Measurements from ENCODE around the gene PLD1. TPM values are rescaled to one million over a fixed set of nuclear protein-coding genes. Genes with fewer than 3 reads are reported as not detected.

PLD1 gene
- total RNA-seq, 4 donors from 2014 or later, result 30.9 to 67.9 (median 56.0) TPM

DNA sequence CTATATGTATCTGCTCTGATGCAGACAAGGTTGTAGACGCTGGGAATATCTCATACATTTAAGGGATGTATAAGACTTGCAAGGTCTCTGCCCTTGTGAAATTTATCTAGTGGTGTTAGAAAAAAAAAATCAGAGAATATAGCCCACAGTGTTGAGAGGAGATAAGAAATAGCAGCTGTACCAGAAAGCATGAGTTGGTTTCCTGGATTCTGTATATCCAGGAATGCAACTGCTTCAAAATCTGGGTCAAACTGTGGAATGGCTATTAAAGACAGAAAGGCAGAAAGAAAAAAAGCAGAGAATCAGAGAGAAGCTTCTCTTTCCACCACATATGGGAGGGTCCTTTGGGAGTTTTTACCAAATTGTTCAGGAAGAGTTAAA, 31.3 kb upstream of the PLD1 start:
- H3K27ac ChIP-seq, result no peak overlapping the region
- intact Hi-C loops (cut with DNase I), result no loop called here
- peaks cover 0 to 9% (median 0%) of the 10 kb centered on the region in 3 donors for H3K4me1 ChIP-seq
- H3K4me3 ChIP-seq, result no peak overlapping the region
- no peaks in the 10 kb centered on the region for H3K27me3 ChIP-seq
- WGBS, 2 donors, result 91 to 92% methylated on average over 1 of the region's 1 CpG
- no peak for DNase-seq
- no peaks in the 10 kb centered on the region for H3K9me3 ChIP-seq
- H3K36me3 ChIP-seq, result no peaks in the 10 kb centered on the region
- TF ChIP-seq, protein P1, sequence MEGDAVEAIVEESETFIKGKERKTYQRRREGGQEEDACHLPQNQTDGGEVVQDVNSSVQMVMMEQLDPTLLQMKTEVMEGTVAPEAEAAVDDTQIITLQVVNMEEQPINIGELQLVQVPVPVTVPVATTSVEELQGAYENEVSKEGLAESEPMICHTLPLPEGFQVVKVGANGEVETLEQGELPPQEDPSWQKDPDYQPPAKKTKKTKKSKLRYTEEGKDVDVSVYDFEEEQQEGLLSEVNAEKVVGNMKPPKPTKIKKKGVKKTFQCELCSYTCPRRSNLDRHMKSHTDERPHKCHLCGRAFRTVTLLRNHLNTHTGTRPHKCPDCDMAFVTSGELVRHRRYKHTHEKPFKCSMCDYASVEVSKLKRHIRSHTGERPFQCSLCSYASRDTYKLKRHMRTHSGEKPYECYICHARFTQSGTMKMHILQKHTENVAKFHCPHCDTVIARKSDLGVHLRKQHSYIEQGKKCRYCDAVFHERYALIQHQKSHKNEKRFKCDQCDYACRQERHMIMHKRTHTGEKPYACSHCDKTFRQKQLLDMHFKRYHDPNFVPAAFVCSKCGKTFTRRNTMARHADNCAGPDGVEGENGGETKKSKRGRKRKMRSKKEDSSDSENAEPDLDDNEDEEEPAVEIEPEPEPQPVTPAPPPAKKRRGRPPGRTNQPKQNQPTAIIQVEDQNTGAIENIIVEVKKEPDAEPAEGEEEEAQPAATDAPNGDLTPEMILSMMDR (IDR thresholded peaks at IDR 0.05), result no peak
- TF ChIP-seq POLR2A (IDR thresholded peaks at IDR 0.05), result no peak

DNA sequence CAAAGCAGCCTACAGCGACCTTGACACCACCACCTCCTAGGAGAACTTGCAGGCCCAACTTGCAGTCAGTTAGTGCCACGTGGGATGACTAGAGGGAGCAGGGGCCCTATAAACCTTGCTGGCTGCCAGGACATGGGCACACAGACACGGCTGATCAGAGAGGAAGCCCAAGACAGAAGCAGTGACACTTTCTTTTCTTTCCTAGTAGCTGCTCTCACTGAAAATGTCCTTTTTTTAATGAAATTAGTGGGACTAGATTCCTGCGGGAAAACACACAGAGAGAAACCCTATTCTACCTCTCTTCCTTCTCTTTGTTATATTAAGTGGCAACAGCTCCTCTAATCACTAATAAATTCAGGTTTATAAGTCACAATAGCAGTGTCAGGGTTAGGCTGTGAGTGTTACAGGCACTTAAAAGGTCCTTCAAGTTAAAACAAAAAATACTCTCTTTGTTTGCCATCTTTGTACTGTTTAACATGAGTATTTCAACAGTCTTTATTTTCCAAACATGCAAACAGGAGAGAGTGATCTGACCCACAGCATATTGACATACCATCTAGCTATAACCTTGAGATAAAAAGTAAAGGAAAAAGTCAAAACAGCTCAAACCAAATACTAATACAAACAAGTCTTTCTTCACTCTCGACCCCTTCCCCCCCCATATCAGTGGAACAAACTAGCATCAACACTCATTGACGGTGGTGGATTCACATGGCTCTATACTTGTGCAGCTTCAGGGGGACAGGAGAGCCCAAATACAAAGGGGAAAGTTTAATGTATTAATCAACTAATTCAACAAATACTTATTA, 30.7 kb upstream of the PLD1 start:
- H3K27ac ChIP-seq, result no peak overlapping the region
- intact Hi-C loops (cut with DNase I), result no loop called here
- DNase-seq, result no peak
- no peaks in the 10 kb centered on the region for H3K9me3 ChIP-seq
- no peaks in the 10 kb centered on the region for H3K36me3 ChIP-seq
- no peaks in the 10 kb centered on the region for H3K27me3 ChIP-seq
- no peak overlapping the region for H3K4me3 ChIP-seq
- TF ChIP-seq, protein P1 (IDR thresholded peaks at IDR 0.05), result no peak
- no peak for TF ChIP-seq POLR2A (IDR thresholded peaks at IDR 0.05)
- H3K4me1 ChIP-seq, result peaks cover 0 to 9% (median 0%) of the 10 kb centered on the region in 3 donors
- WGBS, 2 donors, result 67 to 68% methylated on average over 6 of the region's 6 CpGs

DNA sequence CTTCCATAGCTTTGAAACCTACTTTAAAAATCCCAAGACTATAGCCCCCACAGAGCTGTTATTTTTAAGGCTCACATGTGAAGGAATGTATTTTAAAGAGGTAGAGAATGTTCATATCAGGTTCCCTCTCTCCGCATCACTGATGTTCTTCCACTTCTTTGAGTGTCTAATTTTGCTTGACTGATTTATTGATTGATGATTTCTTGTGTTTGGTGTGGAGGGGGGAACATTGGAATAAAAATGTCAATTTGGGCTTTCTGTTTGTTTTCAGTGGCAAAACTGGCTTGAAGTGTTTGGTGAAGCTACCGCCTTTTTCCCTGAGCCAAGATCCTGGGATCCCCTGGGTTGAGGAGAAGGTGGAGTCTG, 30.1 kb upstream of the PLD1 start:
- H3K4me1 ChIP-seq, result peaks cover 0 to 9% (median 0%) of the 10 kb centered on the region in 3 donors
- no peak for DNase-seq
- no peaks in the 10 kb centered on the region for H3K27me3 ChIP-seq
- H3K36me3 ChIP-seq, result no peaks in the 10 kb centered on the region
- H3K27ac ChIP-seq, result no peak overlapping the region
- 67 to 100% methylated on average over 1 to 2 of the region's 2 CpGs for WGBS, 2 donors
- intact Hi-C loops (cut with DNase I), result no loop called here
- no peak for TF ChIP-seq POLR2A (IDR thresholded peaks at IDR 0.05)
- TF ChIP-seq, protein P1 (IDR thresholded peaks at IDR 0.05), result no peak
- H3K9me3 ChIP-seq, result no peaks in the 10 kb centered on the region
- H3K4me3 ChIP-seq, result no peak overlapping the region

DNA sequence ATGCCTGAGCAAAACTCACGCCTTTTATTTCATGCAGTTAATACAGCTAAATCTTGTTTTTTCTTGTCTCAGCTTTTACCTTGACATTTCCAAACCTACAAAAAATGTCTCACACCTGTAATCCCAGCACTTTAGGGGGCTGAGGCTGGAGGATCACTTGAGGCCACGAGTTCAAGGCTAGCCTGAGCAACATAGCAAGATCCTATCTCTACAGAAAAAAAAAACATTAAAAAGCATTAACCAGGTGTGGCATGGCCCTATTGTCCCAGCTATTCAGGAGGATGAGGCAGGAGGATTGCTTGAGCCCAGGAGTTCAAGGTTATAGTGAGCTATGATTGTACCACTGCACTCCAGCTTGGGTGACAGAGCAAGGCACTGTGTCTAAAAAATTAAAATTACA, 29.0 kb upstream of the PLD1 start:
- intact Hi-C loops (cut with DNase I), result loop anchor here (10.0 kb wide), 1 partner anchor 194 kb away; no protein-coding TSS in a partner anchor
- no peaks in the 10 kb centered on the region for H3K36me3 ChIP-seq
- no peak for TF ChIP-seq POLR2A (IDR thresholded peaks at IDR 0.05)
- TF ChIP-seq, protein P1 (IDR thresholded peaks at IDR 0.05), result no peak
- WGBS, 2 donors, result 72 to 82% methylated on average over 2 of the region's 2 CpGs
- H3K4me1 ChIP-seq, result peaks cover 0 to 13% (median 0%) of the 10 kb centered on the region in 3 donors
- no peaks in the 10 kb centered on the region for H3K27me3 ChIP-seq
- H3K4me3 ChIP-seq, result no peak overlapping the region
- no peaks in the 10 kb centered on the region for H3K9me3 ChIP-seq
- no peak for DNase-seq
- no peak overlapping the region for H3K27ac ChIP-seq

DNA sequence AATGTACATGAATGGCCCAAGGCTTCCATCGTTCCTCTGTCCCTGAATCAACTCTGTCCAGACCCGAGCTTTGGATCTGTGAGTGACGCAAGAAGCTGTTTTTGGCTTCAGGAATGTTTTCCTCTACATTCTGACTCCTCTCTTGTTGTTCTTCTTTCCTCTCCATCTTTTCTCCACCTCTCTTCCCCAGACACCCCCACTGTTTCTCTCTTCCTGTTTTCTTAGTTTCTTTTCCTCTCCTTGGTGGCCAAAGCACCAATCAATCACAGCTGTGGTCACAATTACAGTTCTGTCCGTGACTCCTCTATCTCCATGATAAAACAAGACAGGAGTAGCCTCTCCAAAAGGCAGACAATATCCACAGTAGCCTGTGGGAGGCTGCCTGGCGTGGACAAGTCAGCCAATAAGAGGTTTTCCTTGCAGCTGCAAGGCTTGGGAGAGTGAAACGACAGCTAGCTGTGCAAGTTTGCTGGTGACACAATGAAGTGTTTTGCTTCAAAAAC, 28.0 kb upstream of the PLD1 start:
- Histone ChIP-seq H3K27ac (peak overlapping the region; percentile 23 to 71 (median 52)), H3K27me3 (no peaks in the 10 kb centered on the region), H3K4me3 (peak overlapping the region in 1 of 4 donors; percentile 33), H3K36me3 (no peaks in the 10 kb centered on the region), H3K9me3 (no peaks in the 10 kb centered on the region), H3K4me1 (peaks cover 0 to 23% (median 8%) of the 10 kb centered on the region in 3 donors)
- WGBS, 2 donors, result 23 to 30% methylated on average over 6 of the region's 6 CpGs
- TF ChIP-seq, protein P1 (IDR thresholded peaks at IDR 0.05), result no peak
- TF ChIP-seq POLR2A (IDR thresholded peaks at IDR 0.05), result no peak
- intact Hi-C loops (cut with DNase I), result loop anchor here (10.0 kb wide), 1 partner anchor 193 kb away; no protein-coding TSS in a partner anchor
- DNase-seq, result no peak

Measured in esophagus squamous epithelium (tissue), 5 donors.